ENCODE measurements around the gene PTPRG. TPM values are rescaled to one million over a fixed set of nuclear protein-coding genes. Genes with fewer than 3 reads are reported as not detected.

Gene PTPRG
- total RNA-seq, 1 donor from 2014 or later = 0.22 TPM

DNA sequence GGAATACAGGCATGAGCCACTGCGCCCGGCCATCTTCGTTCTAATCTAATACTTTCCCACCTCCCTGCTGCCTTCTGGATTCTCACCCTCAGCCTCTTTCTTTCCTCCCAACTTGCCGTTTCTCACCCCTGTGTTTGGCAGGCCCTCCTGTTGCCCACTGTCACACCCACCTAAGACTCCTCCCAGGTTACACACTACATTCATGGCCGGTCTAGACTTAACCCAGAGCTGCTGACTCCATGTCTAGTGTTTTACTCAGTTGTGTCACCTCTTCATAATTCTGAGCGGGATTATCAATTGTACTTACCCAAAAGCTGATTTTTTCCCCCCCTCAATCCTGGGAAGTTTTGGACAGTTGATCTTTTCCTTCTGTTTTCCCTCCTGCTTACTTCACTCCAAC lies 588.2 kb downstream of the PTPRG start:
- Mint-ChIP-seq H3K4me3 (no peak overlapping the region), H3K27me3 (peaks cover 2% of the 10 kb centered on the region), H3K36me3 (ENCODE audit: low read depth) (no peaks in the 10 kb centered on the region), H3K9me3 (no peaks in the 10 kb centered on the region), H3K27ac (no peak overlapping the region), H3K4me1 (no peaks in the 10 kb centered on the region)
- ATAC-seq (ENCODE audit: low read depth) = no peak
- intact Hi-C loops (cut with micrococcal nuclease) = no loop called here
- POLR2A ChIA-PET = no interaction called here
- CTCF ChIA-PET = no interaction called here
- no peak for DNase-seq
- TF ChIP-seq, protein P1, sequence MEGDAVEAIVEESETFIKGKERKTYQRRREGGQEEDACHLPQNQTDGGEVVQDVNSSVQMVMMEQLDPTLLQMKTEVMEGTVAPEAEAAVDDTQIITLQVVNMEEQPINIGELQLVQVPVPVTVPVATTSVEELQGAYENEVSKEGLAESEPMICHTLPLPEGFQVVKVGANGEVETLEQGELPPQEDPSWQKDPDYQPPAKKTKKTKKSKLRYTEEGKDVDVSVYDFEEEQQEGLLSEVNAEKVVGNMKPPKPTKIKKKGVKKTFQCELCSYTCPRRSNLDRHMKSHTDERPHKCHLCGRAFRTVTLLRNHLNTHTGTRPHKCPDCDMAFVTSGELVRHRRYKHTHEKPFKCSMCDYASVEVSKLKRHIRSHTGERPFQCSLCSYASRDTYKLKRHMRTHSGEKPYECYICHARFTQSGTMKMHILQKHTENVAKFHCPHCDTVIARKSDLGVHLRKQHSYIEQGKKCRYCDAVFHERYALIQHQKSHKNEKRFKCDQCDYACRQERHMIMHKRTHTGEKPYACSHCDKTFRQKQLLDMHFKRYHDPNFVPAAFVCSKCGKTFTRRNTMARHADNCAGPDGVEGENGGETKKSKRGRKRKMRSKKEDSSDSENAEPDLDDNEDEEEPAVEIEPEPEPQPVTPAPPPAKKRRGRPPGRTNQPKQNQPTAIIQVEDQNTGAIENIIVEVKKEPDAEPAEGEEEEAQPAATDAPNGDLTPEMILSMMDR (IDR thresholded peaks at IDR 0.05) = no peak

DNA sequence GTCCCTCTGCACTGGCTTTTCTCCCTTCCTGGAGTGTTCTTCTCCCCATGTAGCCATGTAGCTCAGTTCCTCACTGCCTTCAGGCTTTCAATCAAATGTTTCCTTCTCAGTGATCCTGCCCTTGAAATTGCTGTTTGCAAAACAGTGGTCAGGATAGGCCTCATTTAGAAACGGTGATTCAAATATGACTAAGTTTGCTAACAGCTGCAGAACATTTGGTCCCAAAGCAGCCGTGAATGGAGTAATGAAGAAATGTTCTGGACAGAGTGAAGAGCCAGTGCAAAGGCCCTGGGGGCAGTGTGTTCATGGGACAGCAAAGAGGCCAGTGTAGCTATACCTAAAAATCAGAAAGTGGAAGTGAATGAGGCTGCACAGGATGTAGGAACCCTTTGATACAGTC lies 588.6 kb downstream of the PTPRG start:
- ATAC-seq (ENCODE audit: low read depth) (no peak), DNase-seq (no peak)
- POLR2A ChIA-PET = no interaction called here
- TF ChIP-seq, protein P1 (IDR thresholded peaks at IDR 0.05) = no peak
- no peaks in the 10 kb centered on the region for H3K36me3 Mint-ChIP-seq (ENCODE audit: low read depth)
- H3K27me3 Mint-ChIP-seq = peaks cover 2% of the 10 kb centered on the region
- no peaks in the 10 kb centered on the region for H3K4me1 Mint-ChIP-seq
- no peak overlapping the region for H3K4me3 Mint-ChIP-seq
- H3K27ac Mint-ChIP-seq = no peak overlapping the region
- intact Hi-C loops (cut with micrococcal nuclease) = no loop called here
- CTCF ChIA-PET = no interaction called here
- H3K9me3 Mint-ChIP-seq = no peaks in the 10 kb centered on the region

DNA sequence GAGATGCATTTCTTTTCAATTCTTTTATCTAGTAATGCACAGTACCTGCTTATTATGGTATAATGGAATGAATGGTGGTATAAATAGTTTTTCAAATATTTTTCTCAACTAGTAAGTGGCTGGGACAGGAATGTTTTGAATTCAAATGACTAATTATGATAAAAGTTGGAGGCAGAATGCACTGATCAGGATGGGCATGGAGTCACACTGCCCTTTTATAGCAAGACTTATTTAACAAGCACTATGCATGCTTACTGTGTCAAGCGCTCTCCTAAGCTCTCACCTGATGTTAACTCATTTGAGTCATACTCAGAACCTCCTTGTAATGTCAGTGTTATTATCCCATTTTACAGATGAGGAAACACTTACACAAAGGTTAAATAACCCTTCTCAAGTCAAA lies 590.2 kb downstream of the PTPRG start:
- H3K27ac Mint-ChIP-seq = no peak overlapping the region
- H3K9me3 Mint-ChIP-seq = no peaks in the 10 kb centered on the region
- ATAC-seq (ENCODE audit: low read depth) (no peak), DNase-seq (no peak)
- H3K4me3 Mint-ChIP-seq = no peak overlapping the region
- no peaks in the 10 kb centered on the region for H3K36me3 Mint-ChIP-seq (ENCODE audit: low read depth)
- TF ChIP-seq, protein P1 (IDR thresholded peaks at IDR 0.05) = no peak
- POLR2A ChIA-PET = no interaction called here
- H3K27me3 Mint-ChIP-seq = peaks cover 2% of the 10 kb centered on the region
- CTCF ChIA-PET = no interaction called here
- intact Hi-C loops (cut with micrococcal nuclease) = no loop called here
- no peaks in the 10 kb centered on the region for H3K4me1 Mint-ChIP-seq

DNA sequence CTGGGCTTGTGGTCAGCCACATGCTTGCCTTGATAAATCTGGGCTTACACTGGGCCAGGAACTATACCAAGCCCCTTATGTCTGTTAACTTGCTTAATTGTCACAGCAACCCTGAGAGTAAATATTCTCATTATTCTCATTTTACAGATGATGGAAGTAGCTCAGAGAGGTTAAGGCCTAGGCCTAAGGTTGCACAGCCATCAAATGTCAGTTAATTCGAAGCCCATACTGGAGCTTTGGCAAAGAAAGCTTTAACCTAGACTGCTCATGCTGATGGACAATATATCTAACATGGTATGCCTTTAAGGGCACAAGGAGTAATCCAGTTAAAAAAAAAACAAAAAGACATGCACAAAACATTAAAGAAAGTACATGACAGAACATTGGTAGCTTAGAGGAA lies 591.9 kb downstream of the PTPRG start:
- intact Hi-C loops (cut with micrococcal nuclease) = no loop called here
- no peak for DNase-seq
- POLR2A ChIA-PET = interaction anchor here (0.7 kb wide), 1 partner anchor 868 kb away, joined by 3 read pairs; no protein-coding TSS in a partner anchor
- ATAC-seq (ENCODE audit: low read depth) = no peak
- TF ChIP-seq, protein P1 (IDR thresholded peaks at IDR 0.05) = no peak
- Mint-ChIP-seq H3K36me3 (ENCODE audit: low read depth) (no peaks in the 10 kb centered on the region), H3K27ac (no peak overlapping the region), H3K4me1 (no peaks in the 10 kb centered on the region), H3K27me3 (peaks cover 2% of the 10 kb centered on the region), H3K4me3 (no peak overlapping the region), H3K9me3 (no peaks in the 10 kb centered on the region)
- CTCF ChIA-PET = no interaction called here

DNA sequence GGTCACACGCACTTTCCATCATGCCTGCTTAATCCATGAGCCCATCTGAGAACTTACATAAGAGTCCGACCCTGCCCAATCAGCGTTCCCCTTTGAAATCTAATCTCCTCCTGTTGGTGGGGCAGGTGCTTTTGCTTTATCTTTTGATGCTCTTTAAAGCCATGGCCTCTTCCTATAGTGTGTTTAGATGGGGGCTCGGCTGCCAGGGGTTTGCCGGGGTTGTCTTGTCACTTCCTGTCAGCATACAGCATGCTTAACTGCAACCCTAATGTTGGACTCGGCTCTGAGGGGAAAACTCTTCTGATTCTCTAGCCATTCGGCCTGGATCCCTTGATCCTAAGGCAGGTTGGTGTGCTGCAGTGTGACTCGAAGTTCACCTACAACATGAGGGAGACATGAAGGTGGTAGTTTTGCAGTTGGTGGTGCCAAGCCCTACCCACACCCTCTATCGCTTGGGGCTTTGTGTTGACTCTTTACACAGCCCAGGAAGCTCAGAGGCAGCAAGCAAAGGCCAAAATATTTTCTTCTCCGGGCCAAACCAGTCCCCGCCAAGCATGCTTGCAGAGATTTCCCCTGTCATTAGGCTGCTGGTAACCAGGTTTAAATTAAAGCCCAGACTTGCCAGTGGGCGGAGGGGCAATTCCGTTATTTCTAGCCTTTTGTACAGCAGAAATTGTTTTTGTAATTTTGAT lies 593.2 kb downstream of the PTPRG start:
- POLR2A ChIA-PET = no interaction called here
- intact Hi-C loops (cut with micrococcal nuclease) = no loop called here
- TF ChIP-seq, protein P1 (IDR thresholded peaks at IDR 0.05) = no peak
- DNase-seq (no peak), ATAC-seq (ENCODE audit: low read depth) (no peak)
- peaks cover 2% of the 10 kb centered on the region for H3K27me3 Mint-ChIP-seq
- no peak overlapping the region for H3K4me3 Mint-ChIP-seq
- CTCF ChIA-PET = no interaction called here
- H3K27ac Mint-ChIP-seq = no peak overlapping the region
- no peaks in the 10 kb centered on the region for H3K9me3 Mint-ChIP-seq
- no peaks in the 10 kb centered on the region for H3K4me1 Mint-ChIP-seq
- H3K36me3 Mint-ChIP-seq (ENCODE audit: low read depth) = no peaks in the 10 kb centered on the region

Data from activated B cell treated with CpG ODN at 0.5 μM for 24 hours (primary cell).